ENCODE results near the gene NFATC1.
A peak's percentile ranks its signal among the peaks of the same experiment; 100 is the strongest.

NFATC1 gene

DNA sequence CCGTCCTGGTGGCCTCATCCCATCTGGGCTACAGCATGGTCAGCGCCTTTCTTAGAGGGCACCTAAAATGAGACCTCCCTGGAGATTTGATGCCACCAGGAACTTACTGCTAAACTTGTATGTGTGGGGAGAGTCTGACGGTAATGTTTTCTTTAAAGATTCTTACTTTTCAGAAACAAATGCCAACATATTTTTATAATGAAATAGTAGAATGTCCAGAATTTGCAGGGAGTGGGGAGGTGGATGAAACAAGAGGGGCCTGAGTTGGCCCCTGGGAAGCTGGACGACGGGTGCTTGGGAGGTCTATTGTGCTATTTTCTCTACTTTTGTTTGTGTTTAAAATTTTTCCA lies 165.1 kb downstream of the NFATC1 start:
- DNase-seq = no peak

DNA sequence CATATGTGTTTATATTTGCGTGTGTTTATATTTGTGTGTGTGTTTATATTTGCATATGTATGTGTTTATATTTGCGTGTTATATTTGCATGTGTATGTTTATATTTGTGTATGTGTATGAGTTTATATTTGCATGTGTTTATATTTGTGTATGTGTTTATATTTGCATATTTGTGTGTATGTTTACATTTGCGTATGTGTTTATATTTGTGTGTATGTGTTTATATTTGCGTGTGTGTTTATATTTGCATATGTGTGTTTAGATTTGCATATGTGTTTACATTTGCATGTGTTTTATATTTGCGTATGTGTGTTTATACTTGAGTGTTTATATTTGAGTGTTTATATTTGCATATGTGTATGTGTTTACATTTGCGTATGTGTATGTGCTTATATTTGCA lies 168.2 kb downstream of the NFATC1 start:
- DNase-seq = no peak

DNA sequence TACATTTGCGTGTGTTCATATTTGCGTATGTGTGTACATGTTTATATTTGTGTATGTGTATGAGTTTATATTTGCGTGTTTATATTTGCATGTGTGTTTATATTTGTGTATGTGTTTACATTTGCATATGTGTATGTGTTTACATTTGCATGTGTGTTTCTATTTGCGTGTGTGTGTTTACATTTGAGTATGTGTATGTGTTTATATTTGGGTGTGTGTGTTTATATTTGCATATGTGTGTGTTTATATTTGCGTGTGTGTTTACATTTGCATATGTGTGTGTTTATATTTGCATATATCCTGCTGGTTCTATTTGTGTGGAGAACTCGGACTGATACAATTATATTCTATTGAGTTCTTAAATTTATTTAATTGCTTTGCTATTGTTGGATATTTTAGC lies 168.7 kb downstream of the NFATC1 start:
- no peak for DNase-seq

DNA sequence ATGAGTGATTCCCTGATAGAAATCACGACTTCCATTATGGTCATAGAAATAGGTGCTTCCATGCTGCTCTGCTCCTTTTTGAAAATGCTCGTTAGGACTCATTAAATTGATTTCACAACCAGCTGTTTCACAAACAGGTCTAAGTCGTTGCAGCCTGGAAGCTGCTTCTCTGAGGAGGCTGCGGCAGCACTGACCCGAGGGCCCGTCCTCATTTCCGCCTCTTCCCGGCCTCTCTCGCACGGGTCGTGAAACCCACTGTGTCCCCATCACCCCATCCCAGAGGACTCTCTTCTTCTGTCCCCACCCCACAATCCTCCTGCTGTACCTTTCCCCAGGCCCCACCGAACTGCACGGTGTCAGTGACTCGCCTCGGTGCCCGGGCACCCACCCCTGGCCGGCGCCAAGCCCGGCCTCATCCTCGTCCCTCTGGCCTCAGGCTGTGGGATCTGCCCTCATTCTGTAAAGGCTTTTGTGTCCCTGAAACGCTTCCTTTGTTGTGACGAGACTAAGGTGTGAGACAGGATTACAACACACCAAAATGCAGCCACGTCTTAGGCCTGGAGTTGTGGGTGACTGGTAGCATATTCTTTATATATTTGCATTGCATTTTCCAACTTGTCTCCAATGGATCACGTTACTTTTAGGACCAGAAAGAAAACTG lies 171.2 kb downstream of the NFATC1 start:
- DNase-seq = no peak

DNA sequence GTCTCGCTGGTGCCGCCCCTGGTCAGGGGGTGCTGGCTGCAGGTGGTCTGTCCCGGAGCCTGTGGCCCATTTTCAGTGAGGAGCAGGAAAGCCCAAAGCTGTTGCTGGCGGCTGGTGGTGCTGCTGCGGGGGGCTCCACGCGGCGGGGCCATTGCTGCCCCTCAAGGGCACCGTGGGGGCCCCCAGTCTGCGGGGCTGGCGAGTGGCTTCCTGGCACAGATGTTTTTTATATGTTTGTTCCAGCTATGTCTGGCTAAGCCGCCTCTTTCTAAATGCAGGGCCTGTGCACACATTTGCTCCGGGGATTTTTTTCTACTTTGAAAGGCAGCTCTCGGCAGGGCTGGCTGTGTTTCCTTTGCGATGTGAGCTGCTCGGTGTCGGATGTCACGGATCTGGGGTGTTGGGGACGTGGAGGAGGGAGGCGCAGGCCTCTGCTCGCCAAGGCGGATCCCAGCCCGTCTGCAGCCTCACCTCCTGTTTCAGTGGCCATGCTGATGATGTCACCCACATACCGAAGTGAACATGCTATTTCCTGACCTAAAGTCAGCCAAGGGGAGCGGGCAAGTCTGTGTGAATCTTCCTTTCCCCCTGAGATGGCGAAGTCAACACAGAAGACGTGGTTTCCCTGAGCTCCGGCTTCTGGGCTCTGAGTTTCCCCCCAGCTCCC lies 171.9 kb downstream of the NFATC1 start:
- DNase-seq = peak; percentile 63

DNA sequence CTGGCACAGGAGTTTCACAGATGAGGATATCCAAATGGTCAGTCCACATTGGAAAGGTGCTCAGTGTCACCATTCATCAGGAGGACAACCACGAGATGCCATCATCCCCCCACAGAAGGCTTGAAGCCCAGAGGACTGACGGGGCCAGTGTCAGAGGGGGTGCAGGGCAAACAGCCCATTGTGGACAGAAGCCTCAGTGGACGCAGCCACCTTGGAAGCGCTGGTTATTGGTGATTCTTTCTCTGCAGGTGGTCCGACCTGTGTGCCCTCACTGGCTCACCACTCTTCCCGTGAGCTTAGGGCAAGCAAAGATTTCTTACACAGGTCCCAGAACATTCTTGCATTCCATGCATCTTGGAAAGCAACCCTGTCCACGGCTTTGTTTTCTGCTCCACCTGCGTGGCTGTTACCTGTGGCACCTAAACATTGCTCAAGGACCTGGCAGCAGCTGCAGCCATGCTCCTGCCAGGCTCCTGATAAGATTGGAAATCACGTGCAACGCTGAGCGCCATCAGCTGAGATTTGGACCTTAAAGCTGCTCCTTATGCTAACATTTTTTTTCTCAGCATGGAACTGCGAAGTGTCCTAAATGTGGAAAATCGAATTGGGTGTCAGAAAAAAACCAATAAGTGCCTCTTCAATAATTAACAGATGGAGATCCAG lies 172.9 kb downstream of the NFATC1 start:
- DNase-seq = no peak

DNA sequence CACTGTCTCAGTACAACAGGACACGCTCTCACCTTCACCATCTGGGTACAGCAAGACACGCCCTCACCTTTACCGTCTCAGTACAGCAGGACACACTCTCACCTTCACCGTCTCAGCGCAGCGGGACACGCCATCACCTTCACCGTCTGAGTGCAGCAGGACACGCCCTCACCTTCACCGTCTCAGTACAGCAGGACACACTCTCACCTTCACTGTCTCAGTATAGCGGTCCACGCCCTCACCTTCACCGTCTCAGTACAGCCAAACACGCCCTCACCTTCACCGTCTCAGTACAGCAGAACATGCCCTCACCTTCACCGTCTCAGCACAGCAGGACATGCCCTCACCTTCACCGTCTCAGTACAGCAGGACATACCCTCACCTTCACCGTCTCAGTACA lies 174.0 kb downstream of the NFATC1 start:
- no peak for DNase-seq

DNA sequence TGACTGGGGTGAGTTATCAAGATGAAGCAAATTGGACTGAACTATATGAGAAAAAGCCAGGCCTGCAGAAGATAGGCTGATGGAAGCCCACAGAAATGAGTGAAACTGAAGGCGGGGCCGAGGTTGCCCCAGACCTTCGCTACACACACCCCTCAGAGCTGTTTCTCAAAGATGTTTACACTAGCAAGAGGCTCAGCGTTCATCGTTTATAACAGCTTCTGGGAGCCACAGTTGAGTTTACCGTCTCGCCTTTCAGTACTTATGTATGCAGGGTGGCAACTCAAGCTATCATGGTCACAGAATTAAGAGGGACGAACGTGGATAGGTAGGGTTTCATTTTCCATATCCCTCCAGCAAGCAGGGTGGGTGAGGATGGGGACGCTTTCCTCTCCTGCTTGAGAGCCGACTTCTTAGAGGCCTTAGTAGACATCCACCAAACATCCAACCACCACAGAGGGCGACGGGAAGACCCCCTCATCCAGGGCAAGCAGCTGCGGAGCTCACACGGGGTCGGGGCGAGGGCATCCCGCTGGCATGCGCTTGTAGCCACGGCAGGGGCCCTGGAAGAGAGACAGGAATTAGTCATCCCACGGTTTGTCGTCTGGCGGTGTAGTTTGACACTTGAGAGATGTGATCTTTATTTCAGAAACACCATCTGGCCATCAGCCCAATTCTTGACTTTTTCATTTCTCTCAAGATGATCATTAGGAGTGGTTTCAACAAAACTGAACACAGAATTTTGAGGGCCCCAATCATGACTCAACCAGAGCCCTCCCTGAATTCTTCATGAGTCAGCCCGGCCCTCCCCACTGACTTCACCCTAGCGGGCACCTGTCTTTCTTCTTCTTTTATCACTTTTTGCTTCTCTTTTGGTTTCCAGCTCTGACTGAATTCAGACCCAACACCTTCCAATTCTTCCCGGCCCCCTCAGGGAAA lies 174.8 kb downstream of the NFATC1 start:
- no peak for DNase-seq

DNA sequence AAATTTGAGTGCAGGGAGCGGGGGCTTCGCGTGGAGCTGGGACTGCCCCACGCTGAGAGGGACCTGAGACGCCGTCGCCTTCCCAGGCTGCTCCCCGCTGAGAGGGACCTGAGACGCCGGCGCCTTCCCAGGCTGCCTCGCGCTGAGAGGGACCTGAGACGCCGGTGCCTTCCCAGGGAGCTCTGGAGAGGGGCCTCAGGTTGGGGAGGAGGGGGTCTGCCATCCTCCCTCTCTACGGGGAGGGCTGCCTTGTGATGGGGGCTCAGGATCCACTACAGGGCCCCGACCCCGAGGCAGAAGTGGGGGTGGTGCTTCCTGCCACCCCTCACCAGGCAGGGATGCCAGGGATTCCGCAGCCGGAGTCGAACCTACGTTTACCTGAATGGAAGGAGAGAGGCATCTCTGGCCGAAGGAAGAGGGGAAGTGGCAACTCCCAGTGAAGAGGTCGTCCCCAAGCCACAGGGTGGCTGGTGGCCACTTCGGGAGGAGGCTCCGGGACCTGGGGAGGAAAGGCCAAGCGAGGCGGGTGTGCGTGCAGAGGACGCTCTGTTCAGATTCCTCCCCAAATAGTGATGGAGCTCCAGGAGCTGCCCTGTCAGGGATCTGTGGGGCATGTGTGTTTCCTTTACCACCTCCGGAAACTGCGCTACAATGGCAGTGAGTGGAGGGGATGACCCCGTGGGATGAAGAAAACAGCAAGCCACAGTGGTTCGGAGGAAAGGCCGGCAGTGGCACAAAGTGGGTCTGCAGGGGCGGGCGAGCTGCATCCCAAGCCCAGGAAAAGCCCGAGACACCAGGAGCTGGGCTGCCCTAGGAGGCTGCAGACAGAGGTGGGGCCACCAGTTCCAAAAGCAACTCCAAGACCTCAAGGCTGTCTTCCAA lies 175.7 kb downstream of the NFATC1 start:
- DNase-seq = no peak

DNA sequence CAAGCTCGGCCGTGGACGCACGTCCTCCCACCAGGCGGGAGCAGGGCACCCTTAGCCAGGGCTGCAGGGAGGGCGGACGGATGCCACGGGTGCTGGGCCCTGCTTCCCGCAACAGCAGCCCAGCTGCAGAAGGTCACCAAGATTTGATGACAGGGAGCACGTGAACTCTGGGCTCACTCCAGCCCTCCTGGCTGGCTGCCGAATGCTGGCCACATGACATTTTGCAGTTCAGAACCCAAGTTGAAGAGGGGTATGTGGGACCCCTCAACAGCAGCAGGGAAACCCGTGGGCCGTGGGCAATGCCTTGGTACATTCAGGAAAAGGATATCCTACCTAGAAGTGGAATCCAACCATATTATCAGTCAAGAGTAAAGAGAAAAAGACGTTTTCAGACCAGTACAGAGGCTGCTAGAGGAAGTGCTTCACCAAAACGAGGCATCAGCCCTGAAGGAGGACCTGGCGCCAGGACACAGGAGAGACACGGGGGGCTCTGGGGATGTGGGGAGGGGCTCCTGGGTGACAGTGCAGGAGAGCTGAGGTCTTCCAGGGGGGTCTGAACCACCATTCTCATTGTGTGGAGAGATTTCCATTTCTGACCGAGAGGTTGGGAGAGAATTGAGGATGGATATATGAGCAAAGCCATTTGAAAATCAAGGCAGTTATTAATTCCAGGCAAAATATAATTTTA lies 176.5 kb downstream of the NFATC1 start:
- DNase-seq = no peak

DNA sequence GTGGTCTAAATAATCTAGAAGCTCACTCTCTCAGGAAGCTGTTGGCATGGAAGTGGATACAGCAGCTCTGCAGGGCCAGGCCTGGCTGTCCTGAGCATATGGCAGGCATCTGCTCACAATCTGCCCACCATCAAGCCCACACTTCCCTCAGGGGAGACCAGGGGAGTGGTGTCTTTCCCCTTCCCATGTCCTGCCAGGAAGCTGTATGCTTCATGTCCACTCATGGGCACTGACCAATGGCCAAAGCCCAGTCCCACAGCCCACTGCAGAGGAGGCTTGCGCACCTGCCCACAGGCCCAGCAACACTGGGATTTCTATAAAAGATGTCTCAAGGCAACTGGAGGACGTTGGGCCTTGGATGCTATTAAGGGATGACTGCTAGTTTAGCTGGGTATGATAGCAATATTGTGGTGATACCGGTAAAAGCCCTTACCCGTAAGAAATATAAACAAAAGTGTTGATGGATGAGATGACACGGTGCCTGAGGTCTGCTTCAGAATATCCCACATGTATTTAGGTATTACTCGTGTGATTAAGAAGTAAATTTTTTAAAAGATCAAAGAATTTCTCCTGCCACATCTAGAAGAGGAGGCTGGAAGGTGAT lies 177.2 kb downstream of the NFATC1 start:
- no peak for DNase-seq

DNA sequence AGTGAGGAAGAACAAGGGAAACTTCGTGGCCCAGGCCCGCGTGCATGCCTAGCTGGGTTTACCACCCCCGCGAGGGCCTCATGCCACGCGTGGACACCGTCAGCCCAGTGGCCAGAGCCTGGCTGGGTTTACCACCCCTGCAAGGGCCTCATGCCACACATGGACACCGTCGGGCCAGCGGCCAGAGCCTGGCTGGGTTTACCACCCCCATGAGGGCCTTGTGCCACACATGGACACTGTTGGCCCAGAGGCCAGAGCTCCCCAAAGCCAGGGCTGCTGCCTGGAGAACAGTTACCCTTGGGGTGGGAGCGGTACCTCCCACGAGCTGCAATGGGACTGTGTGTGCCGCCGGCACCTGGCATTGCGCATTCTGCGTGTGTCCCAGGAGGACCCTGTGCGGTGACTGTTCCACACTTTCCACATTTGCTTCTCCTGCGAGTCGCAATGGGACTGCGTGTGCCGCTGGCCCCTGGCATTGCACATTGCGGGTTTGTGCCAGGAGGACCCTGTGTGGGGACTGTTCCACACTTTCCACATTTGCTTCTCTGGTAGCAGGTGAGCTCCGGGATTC lies 178.3 kb downstream of the NFATC1 start:
- DNase-seq = no peak

DNA sequence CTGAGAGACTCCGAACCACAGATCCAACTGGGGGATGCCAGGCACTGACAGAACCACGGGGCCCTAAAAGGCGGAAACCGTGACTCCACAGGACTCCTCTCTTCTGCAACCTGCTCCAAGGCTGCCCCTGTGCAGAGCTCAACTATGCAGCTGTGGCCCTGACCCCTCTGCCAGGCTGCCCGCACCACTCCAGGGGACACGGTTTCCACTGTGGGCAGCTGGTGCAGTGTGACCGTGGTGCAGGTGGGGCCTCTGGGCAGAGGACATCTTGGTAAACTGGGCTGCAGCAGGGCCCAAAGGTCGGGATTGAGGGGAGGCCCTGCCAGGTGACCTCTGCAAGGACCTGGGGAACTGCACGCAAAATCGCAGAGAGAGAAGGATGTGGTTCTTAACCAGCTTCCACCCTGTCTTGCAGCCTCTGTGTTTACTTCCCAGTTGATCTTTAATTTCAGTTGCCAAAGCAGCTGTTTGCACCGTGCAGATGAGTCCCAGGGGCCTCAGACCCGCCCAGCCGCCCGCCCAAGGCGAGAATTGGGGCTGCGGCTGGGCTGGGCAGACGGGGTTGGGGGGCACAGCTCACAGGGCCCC lies 179.3 kb downstream of the NFATC1 start:
- DNase-seq = no peak

DNA sequence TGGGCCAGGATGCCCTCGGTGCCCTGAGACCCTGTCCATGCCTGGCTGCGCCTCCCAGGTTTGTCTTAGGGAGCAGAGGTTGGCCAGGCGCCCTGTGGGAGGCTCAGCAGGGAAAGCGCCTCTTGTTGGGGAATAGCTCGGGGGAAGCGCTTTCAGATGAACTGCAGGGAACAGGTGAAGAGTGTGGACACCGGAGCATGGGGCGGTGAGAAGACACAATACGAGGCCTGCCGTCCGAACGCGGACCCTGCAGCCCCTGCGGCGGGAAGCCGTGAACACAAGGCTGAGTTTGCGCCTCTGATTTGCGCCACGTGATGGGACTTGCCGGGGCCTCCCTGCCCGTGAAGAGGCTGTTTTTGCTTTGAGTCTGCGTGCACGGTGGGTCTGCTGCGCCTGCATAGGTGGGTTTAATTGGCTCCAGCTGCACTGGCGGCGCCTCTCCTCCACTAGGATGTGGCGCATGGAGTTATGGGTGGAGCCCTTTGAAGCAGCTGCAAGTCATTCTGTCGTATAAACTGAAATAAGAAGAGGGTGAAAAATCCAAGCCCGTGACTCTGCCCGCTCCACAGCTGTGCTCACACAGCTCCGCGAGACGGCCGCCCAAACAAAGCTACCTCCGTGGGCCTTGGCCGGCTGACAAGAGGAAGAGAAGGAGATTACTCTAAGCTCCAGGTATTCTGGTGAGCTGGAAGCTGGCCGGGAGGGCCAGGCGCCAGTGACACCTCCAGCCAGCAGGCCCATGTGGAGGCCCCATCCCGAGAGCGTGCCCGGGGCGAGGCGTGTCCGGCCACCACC lies 180.4 kb downstream of the NFATC1 start:
- DNase-seq = no peak

DNA sequence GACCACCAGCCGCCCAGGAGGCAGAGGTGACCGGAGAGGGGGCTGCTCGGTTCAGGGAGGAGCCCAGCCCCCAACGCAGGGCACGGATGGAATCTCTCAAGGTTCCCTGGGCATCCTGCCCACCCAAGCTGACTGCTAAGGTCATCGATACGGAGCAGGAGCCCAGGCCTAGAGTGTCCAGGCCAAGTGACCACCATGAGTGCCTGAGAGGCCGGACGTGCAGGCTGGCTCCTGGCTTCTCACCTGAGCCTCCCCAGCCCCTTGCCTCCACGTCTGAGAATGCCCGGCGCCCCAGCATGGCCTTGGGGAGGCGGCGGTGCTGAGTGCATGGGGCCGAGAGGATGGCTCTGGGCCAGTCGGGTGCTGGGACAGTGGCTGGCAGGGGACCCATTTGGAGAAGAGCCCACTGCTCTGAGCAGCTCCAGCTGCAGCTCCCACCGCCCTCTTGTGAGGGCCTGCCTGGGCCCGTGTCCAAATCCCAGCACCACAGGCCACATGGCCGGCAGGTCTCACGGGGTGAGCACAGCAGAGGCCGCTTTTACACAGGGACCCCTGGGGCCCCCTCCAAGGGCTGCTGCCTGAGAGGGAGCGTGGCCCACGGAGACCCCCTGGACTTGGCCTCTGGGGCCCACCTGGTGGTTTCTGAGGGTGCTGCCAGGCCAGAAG lies 181.1 kb downstream of the NFATC1 start:
- DNase-seq = no peak

DNA sequence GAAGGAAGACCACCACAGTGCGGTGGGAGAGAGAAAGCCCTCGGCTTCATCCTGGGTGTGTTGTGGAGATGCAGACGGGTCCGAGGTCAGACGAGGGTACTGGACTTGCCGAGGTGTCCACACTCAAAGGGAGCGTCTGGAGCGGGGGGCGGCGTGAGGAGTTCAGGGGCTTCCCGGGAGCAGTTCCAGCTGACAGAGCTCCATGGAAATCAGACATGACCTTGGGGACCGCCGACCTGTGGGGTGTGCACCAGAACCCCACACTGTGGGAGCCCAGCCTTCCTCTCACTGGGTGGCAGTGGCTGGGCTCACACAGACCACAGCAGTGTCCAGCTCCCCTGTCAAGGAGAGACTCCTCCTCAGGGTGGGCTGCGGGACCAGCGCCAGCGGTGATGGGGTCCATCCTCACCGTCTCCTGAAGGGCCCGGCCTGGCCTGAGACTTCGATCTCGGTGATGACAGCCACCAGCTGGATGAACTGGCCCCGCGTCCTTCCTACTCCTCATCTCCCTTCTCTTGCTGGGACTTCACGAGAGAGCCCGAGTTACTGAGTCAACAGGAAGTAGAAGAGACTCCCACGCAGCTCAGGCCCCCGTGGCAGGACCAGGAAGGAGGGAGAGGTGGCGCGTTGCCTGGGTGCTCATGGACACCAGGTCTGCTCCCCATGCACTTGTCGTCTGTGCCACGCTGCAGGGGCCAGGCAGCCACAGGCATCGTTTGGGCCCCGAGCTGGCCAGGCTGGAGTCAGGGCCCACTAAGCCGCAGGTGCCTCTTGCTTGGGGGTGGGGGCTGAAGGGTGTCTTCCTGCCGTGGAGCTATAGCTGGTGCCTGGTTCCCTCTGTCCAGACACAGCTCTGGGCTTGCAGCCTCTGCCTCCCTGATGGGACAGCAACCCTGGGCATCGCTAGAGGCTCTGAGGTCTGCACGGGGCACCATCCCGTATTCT lies 182.0 kb downstream of the NFATC1 start:
- no peak for DNase-seq

DNA sequence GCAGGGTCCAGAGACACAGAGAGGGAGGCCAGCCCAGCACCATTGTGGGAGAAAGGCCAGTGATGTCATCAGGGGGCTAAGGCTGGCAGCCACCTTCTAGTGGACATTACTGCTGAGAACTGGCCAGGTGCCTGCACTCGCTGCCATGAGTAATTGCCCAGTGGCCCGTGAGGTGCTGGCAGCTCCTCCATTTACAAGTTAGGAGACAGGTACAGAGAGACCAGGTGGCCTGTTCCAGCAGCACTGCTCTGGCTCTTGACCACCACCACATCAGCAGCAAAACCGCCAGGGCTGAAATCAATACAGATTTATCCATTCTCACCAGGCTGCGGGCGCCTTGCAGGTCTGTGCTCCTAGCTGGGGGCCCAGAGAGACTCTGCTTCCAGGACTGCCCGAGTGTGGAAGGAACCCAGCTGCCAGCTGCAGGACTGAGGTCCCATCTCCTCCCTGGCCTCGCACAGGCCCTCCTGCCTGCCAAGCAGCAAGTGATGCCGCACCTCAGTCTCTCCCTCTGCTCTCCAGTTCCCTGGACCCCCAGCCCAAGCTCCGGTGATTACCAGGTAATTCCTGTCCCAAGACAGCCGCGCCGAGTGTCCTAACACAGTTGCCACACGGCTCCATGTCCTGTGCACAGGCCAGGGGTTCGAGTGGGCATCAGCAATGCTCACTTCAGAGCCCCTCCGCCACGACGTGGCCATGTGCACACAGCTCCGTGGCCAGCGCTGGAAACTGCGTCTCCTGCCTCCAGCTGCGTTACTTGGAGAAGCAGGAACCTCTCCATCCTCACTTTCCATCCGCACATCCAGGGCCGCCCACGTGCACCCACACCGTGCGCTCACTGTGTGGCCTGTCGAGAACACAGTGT lies 182.9 kb downstream of the NFATC1 start:
- no peak for DNase-seq

All from kidney glomerular epithelial cell (primary cell).